IPS-18c (cell line): ENCODE results near the gene ADAM21.
"Not testable (repeated sequence)": the region's sequence is repeated elsewhere in the genome, so short reads cannot be mapped to it uniquely, and the experiment has no call there.

Experiments
- H3K4me3 ChIP-seq: 2 replicates; pipeline ENCODE4 v1.7.0; 2013; ENCODE audit warnings: low read depth, mild to moderate bottlenecking, low read length, moderate library complexity; ENCODE audit not compliant: insufficient read depth
- H3K9me3 ChIP-seq: one replicate; pipeline ENCODE4 v1.6.1; 2013; ENCODE audit warnings: mild to moderate bottlenecking, low read length, moderate library complexity; ENCODE audit not compliant: control insufficient read depth, insufficient read depth

Gene ADAM21

DNA sequence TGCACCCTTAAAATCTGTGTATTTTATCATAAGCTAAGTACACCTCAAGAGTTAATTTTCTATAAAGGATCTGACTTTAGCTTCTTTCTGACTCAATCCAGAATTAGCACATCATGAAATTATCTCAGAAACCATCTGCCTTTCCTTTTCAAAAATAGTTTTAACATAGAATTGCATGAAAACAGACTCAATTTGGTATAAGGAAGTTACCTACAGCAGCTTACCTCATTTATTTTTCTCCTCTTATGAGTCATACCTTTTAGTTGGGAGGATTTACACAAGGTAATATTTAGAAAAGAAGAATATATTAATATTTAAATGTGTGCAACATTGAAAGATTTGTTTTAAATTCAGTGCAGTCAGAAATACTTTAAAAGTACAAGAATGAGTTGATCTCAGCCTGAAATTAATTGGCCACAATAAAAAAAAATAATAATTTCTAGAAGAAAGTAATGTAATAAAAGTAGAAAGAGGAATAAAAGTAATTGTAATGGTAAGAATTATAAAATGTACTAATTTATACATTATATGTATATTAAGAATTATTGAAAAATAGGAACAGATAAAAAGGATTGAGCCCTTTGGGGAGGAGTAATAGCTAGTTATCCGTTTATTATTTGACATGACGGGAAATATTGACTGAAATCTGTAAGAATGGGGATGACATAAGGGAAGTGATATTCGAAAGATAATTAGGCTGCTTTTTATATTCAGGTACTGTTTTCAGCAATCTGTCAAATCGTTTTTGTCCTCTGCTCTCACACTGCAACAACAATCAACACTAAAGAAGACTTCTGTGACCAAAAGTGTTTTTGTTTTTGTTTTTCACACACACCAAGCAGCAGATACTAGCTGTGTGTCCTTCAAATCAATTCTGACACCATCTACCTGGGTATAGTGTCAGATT lies 20.5 kb downstream of the ADAM21 start:
- no peak overlapping the region for H3K4me3 ChIP-seq
- peaks cover 3% of the 10 kb centered on the region for H3K9me3 ChIP-seq

GRCh38 chr14:70473825-70474224 lies 21.9 kb downstream of the ADAM21 start:
- Histone ChIP-seq H3K4me3 (no peak overlapping the region), H3K9me3 (peaks cover 3% of the 10 kb centered on the region)

DNA sequence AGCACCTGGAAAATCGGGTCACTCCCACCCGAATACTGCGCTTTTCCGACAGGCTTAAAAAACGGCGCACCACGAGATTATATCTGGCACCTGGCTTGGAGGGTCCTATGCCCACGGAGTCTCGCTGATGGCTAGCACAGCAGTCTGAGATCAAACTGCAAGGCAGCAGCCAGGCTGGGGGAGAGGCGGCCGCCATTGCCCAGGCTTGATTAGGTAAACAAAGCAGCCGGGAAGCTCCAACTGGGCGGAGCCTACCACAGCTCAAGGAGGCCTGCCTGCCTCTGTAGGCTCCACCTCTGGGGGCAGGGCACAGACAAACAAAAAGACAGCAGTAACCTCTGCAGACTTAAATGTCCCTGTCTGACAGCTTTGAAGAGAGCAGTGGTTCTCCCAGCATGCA lies 23.5 kb downstream of the ADAM21 start:
- H3K9me3 ChIP-seq, H3K4me3 ChIP-seq: not testable (repeated sequence)

- not testable (repeated sequence) for H3K9me3 ChIP-seq, H3K4me3 ChIP-seq
Observed at GRCh38 chr14:70477356-70478105, 25.6 kb downstream of the ADAM21 start.

DNA sequence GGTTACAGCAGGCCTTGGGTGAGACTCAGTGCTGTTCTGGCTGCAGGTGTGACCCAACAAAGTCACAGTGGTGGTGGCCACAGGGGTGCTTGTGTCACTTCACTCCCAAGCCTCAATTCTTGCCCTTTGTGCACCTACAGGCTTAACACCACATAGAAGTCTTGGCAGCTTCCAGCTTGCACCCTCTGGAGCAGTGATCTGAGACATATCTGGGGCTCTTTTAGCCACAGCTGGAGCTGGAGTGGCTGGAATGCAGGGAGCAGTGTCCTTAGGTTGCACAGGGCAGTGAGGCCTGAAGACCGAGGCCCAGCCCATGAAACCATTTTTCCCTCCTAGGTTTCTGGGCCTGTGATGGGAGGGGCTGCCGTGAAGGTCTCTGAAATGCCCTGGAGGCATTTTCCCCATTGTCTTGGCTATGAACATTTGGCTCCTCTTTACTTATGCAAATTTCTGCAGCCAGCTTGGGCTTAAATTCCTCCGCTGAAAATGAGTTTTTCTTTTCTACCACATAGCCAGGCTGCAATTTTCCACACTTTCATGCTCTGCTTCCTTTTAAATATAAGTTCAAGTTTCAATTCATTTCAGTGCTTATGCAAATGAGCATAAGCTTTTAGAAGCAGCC lies 37.7 kb downstream of the ADAM21 start:
- H3K4me3 ChIP-seq = 0 out of 2 replicates have a peak overlapping the region, but pooled peaks have one; percentile 9
- H3K9me3 ChIP-seq = peaks cover 22% of the 10 kb centered on the region

DNA sequence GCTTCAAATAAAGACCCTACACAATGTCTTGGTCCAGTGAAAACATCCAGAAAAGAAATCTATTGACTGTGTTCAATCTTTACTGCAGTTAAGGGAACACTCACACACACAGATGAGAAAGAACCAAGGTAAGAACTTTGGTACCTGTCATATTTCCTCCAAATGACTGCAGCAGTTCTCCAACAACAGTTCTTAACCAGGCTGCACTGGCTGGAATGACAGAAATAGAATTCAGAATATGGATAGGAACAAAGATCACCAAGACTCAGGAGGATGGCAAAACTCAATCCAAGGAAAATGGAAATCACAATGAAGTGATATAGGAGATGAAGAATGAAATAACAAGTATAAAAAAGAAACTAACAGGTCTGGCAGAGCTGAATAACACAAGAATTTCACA lies 46.2 kb downstream of the ADAM21 start:
- Histone ChIP-seq H3K9me3 (peaks cover 8% of the 10 kb centered on the region), H3K4me3 (no peak overlapping the region)
